C4-2B (cell line): ENCODE results near the gene TADA2B.

Experiments used
- ZFX ChIP-seq: fragments of 450-650 bp; IDR thresholded peaks from 2 replicates; pipeline ENCODE4 v1.6.1; 2017
- TF ChIP-seq, protein P1 (sequence below): fragments of 450-650 bp; conservative IDR thresholded peaks from 2 replicates; pipeline ENCODE4 v1.5.1; 2017; ENCODE audit warnings: mild to moderate bottlenecking

GRCh38 chr4:7029212-7029611 is 14.0 kb upstream of the TADA2B start:
- TF ChIP-seq, protein P1, sequence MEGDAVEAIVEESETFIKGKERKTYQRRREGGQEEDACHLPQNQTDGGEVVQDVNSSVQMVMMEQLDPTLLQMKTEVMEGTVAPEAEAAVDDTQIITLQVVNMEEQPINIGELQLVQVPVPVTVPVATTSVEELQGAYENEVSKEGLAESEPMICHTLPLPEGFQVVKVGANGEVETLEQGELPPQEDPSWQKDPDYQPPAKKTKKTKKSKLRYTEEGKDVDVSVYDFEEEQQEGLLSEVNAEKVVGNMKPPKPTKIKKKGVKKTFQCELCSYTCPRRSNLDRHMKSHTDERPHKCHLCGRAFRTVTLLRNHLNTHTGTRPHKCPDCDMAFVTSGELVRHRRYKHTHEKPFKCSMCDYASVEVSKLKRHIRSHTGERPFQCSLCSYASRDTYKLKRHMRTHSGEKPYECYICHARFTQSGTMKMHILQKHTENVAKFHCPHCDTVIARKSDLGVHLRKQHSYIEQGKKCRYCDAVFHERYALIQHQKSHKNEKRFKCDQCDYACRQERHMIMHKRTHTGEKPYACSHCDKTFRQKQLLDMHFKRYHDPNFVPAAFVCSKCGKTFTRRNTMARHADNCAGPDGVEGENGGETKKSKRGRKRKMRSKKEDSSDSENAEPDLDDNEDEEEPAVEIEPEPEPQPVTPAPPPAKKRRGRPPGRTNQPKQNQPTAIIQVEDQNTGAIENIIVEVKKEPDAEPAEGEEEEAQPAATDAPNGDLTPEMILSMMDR = no peak
- TF ChIP-seq ZFX = no peak
